ENCODE data around the gene HOXC5. TPM values are rescaled to one million over a fixed set of nuclear protein-coding genes. Genes with fewer than 3 reads are reported as not detected.

HOXC5 gene
- total RNA-seq, 1 donor from 2014 or later = not detected

DNA sequence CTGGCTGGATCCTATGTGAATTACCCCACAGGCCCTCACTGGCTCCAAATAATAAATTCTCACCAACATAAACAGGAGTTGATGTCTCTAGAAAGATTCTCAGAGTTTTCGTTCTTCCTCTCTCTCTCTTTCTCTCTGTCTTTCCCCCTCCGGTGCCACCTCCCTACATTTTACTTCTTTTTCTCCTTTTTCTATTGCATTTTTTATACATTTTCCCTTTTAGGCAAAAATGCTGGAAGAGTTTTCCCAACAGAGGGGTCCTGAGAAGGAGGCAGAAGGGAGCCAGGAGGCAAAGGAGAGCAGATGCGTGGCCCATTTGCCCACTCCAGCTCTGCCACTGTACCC is 5.4 kb upstream of the HOXC5 start:
- intact Hi-C loops (cut with DNase I) = no loop called here
- no peaks in the 10 kb centered on the region for H3K4me1 ChIP-seq
- DNase-seq = no peak
- H3K9me3 ChIP-seq = no peaks in the 10 kb centered on the region
- no peaks in the 10 kb centered on the region for H3K36me3 ChIP-seq
- H3K4me3 ChIP-seq = no peak overlapping the region
- H3K27ac ChIP-seq = no peak overlapping the region
- no peak for ATAC-seq
- peaks cover 92% of the 10 kb centered on the region for H3K27me3 ChIP-seq
- no peak for TF ChIP-seq CTCF (IDR thresholded peaks at IDR 0.05)

DNA sequence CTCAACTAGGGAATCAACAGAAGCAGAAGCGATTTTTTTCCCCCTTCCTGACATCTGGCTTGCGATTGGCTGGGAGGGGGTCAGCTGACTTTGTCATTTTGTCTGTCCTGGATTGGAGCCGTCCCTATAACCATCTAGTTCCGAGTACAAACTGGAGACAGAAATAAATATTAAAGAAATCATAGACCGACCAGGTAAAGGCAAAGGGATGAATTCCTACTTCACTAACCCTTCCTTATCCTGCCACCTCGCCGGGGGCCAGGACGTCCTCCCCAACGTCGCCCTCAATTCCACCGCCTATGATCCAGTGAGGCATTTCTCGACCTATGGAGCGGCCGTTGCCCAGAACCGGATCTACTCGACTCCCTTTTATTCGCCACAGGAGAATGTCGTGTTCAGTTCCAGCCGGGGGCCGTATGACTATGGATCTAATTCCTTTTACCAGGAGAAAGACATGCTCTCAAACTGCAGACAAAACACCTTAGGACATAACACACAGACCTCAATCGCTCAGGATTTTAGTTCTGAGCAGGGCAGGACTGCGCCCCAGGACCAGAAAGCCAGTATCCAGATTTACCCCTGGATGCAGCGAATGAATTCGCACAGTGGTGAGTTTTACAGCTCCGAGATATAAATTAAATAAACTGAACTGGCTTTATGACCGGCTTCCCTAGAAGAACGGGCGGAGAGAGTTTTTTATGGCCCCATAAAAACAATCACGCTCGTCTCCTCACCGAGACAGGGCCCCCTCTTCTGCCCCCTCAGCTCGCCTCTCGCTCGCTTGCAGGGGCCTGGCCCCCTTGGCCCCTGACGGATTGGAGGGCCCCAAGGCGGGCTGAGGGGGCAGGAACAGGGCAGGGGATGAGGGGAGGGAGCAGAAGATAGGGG is 4.3 kb upstream of the HOXC5 start, which contains the start of gene HOXC6:
TSS of gene HOXC6 (plus strand) at position 127 of the 888 bp plus-strand sequence. CDS start at position 209, 82 bp downstream.
- DNase-seq = no peak
- Histone ChIP-seq H3K4me1 (no peaks in the 10 kb centered on the region), H3K27me3 (peaks cover 92% of the 10 kb centered on the region), H3K36me3 (no peaks in the 10 kb centered on the region), H3K4me3 (peak within 1 kb of the TSS; percentile 36), H3K9me3 (no peaks in the 10 kb centered on the region), H3K27ac (no peak within 1 kb of the TSS)
- intact Hi-C loops (cut with DNase I) = no loop called here
- ATAC-seq = no peak
- no peak for TF ChIP-seq CTCF (IDR thresholded peaks at IDR 0.05)

DNA sequence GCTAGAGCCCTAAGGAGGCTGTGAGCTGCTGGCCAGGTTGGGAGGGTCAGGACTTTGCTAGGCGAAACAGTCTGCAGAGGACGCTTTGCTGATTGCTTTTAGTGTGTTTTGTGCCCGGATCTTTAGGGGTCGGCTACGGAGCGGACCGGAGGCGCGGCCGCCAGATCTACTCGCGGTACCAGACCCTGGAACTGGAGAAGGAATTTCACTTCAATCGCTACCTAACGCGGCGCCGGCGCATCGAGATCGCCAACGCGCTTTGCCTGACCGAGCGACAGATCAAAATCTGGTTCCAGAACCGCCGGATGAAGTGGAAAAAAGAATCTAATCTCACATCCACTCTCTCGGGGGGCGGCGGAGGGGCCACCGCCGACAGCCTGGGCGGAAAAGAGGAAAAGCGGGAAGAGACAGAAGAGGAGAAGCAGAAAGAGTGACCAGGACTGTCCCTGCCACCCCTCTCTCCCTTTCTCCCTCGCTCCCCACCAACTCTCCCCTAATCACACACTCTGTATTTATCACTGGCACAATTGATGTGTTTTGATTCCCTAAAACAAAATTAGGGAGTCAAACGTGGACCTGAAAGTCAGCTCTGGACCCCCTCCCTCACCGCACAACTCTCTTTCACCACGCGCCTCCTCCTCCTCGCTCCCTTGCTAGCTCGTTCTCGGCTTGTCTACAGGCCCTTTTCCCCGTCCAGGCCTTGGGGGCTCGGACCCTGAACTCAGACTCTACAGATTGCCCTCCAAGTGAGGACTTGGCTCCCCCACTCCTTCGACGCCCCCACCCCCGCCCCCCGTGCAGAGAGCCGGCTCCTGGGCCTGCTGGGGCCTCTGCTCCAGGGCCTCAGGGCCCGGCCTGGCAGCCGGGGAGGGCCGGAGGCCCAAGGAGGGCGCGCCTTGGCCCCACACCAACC is 3.1 kb upstream of the HOXC5 start:
- no peak for TF ChIP-seq CTCF (IDR thresholded peaks at IDR 0.05)
- peaks cover 90% of the 10 kb centered on the region for H3K27me3 ChIP-seq
- intact Hi-C loops (cut with DNase I) = no loop called here
- peak overlapping the region; percentile 4 for H3K4me3 ChIP-seq
- ATAC-seq = no peak
- H3K9me3 ChIP-seq = no peaks in the 10 kb centered on the region
- no peaks in the 10 kb centered on the region for H3K4me1 ChIP-seq
- H3K27ac ChIP-seq = no peak overlapping the region
- H3K36me3 ChIP-seq = no peaks in the 10 kb centered on the region
- no peak for DNase-seq

DNA sequence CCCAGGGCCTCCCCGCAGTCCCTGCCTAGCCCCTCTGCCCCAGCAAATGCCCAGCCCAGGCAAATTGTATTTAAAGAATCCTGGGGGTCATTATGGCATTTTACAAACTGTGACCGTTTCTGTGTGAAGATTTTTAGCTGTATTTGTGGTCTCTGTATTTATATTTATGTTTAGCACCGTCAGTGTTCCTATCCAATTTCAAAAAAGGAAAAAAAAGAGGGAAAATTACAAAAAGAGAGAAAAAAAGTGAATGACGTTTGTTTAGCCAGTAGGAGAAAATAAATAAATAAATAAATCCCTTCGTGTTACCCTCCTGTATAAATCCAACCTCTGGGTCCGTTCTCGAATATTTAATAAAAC is 2.4 kb upstream of the HOXC5 start:
- peaks cover 89% of the 10 kb centered on the region for H3K27me3 ChIP-seq
- no peak overlapping the region for H3K4me3 ChIP-seq
- no peaks in the 10 kb centered on the region for H3K4me1 ChIP-seq
- DNase-seq = no peak
- peak overlapping the region; percentile 61 for H3K27ac ChIP-seq
- intact Hi-C loops (cut with DNase I) = no loop called here
- no peaks in the 10 kb centered on the region for H3K9me3 ChIP-seq
- H3K36me3 ChIP-seq = no peaks in the 10 kb centered on the region
- no peak for ATAC-seq
- no peak for TF ChIP-seq CTCF (IDR thresholded peaks at IDR 0.05)

DNA sequence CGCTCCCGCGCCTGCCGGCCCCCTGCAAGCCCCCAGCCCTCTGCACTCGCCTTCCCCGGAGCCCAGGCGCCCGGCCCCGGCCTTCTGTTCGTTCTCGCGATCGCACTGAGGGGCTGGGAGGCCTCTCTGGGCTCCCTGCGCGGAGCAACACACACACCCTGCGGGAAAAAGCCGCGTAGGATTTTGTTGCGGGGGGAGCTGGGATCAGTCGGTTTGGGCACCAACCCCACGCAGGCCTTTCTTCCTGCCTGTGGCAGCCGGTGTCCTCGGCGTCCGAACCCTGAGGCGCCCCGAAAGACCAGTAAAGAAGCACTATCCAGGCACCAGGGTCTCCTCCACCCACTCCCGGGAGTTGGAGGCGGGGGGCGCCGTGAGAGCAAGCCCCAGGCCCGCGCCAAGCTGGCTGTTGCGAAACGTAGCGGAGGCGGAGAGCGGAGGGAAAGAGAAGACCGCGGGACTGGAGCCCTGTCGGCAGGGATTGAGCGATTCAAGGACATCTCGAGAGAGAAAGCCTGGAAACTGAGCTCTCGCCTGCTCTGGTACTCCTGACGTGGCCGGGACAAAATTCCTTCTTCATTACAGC is 1.9 kb upstream of the HOXC5 start:
- ATAC-seq (no peak), DNase-seq (peak; percentile 58)
- Histone ChIP-seq H3K36me3 (no peaks in the 10 kb centered on the region), H3K9me3 (no peaks in the 10 kb centered on the region), H3K27ac (peak overlapping the region; percentile 61), H3K4me3 (peak overlapping the region; percentile 28), H3K27me3 (peaks cover 91% of the 10 kb centered on the region), H3K4me1 (no peaks in the 10 kb centered on the region)
- no peak for TF ChIP-seq CTCF (IDR thresholded peaks at IDR 0.05)
- intact Hi-C loops (cut with DNase I) = no loop called here

Data from upper lobe of right lung (tissue), 1 donor.